GM18508 (cell line): ENCODE measurements around the gene NPHP1.
A peak's percentile ranks its signal among the peaks of the same experiment; 100 is the strongest.
"Not testable (repeated sequence)": the region's sequence is repeated elsewhere in the genome, so short reads cannot be mapped to it uniquely, and the experiment has no call there.

ENCODE experiments used
- ATAC-seq: cut with Tn5 transposase; IDR thresholded peaks from one replicate; pipeline ENCODE4 v1.9.1; 2021; ENCODE audit warnings: moderate number of reproducible peaks; ENCODE audit not compliant: insufficient read depth, unreplicated experiment

NPHP1 gene

GRCh38 chr2:110204408-110205385 lies at the start of gene NPHP1:
NPHP1 (minus strand) TSS chr2:110205013; CDS start chr2:110204968, 45 bp downstream.
- peak; percentile 83 for ATAC-seq

- not testable (repeated sequence) for ATAC-seq
These were observed 43.4 kb upstream of the NPHP1 start for GRCh38 chr2:110248081-110248795.

GRCh38 chr2:110245488-110246435 lies 40.9 kb upstream of the NPHP1 start:
- ATAC-seq, result not testable (repeated sequence)

GRCh38 chr2:110243283-110243682 lies 38.5 kb upstream of the NPHP1 start:
- not testable (repeated sequence) for ATAC-seq

- not testable (repeated sequence) for ATAC-seq
These were observed 29.7 kb upstream of the NPHP1 start for GRCh38 chr2:110234514-110234913.

GRCh38 chr2:110229886-110230285 lies 25.1 kb upstream of the NPHP1 start:
- ATAC-seq, result not testable (repeated sequence)

GRCh38 chr2:110222626-110223025 lies 17.8 kb upstream of the NPHP1 start:
- not testable (repeated sequence) for ATAC-seq

GRCh38 chr2:110221938-110222337 lies 17.1 kb upstream of the NPHP1 start:
- no peak for ATAC-seq

- no peak for ATAC-seq
These were observed 15.4 kb upstream of the NPHP1 start for GRCh38 chr2:110220190-110220564.

GRCh38 chr2:110219496-110220189 lies 14.8 kb upstream of the NPHP1 start:
- ATAC-seq, result no peak

- ATAC-seq, result not testable (repeated sequence)
These were observed 14.1 kb upstream of the NPHP1 start for GRCh38 chr2:110218889-110219288.

GRCh38 chr2:110216803-110217202 lies 12.0 kb upstream of the NPHP1 start:
- no peak for ATAC-seq

- ATAC-seq, result no peak
These were observed 11.4 kb upstream of the NPHP1 start for GRCh38 chr2:110216199-110216598.

- ATAC-seq, result no peak
These were observed 10.8 kb upstream of the NPHP1 start for GRCh38 chr2:110215566-110216158.

GRCh38 chr2:110215091-110215490 lies 10.3 kb upstream of the NPHP1 start:
- no peak for ATAC-seq

- not testable (repeated sequence) for ATAC-seq
These were observed 8.7 kb upstream of the NPHP1 start for GRCh38 chr2:110213522-110213921.

GRCh38 chr2:110211938-110212858 lies 7.4 kb upstream of the NPHP1 start, which contains the start of gene MTLN:
MTLN (minus strand) TSS chr2:110212547; CDS start chr2:110212525, 22 bp downstream.
- ATAC-seq, result no peak
